Measurements from ENCODE around the gene TMEM25. TPM values are rescaled to one million over a fixed set of nuclear protein-coding genes. Genes with fewer than 3 reads are reported as not detected.

TMEM25 gene
- total RNA-seq, 1 experiment from 2014 or later = 0.79 TPM

- ChIA-PET POLR2A (no interaction called here), CTCF (interaction anchor here (0.7 kb wide), 1 partner anchor 12 kb away, joined by 3 read pairs; no protein-coding TSS in a partner anchor)
- Mint-ChIP-seq H3K27ac (ENCODE audit: low read depth, unreplicated experiment) (no peak overlapping the region), H3K27me3 (ENCODE audit: insufficient read depth, unreplicated experiment) (no peaks in the 10 kb centered on the region), H3K4me3 (ENCODE audit: unreplicated experiment) (no peak overlapping the region), H3K4me1 (ENCODE audit: insufficient read depth, unreplicated experiment) (no peaks in the 10 kb centered on the region), H3K9me3 (ENCODE audit: unreplicated experiment) (no peaks in the 10 kb centered on the region), H3K36me3 (ENCODE audit: insufficient read depth, unreplicated experiment) (peaks cover 75% of the 10 kb centered on the region)
- TF ChIP-seq CTCF (IDR thresholded peaks at IDR 0.05; ENCODE audit: unreplicated experiment) = peak; percentile 30
- intact Hi-C loops (cut with micrococcal nuclease) = no loop called here
- BruUV-seq (replicated peaks) = no TSS peak
- peak; percentile 29 for DNase-seq (ENCODE audit: unreplicated experiment)
These were observed 8.4 kb upstream of the TMEM25 start for GRCh38 chr11:118522571-118523072.

- Mint-ChIP-seq H3K9me3 (ENCODE audit: unreplicated experiment) (no peaks in the 10 kb centered on the region), H3K27ac (ENCODE audit: low read depth, unreplicated experiment) (no peak overlapping the region), H3K36me3 (ENCODE audit: insufficient read depth, unreplicated experiment) (peaks cover 69% of the 10 kb centered on the region), H3K27me3 (ENCODE audit: insufficient read depth, unreplicated experiment) (no peaks in the 10 kb centered on the region), H3K4me3 (ENCODE audit: unreplicated experiment) (no peak overlapping the region), H3K4me1 (ENCODE audit: insufficient read depth, unreplicated experiment) (no peaks in the 10 kb centered on the region)
- no peak for DNase-seq (ENCODE audit: unreplicated experiment)
- intact Hi-C loops (cut with micrococcal nuclease) = no loop called here
- no TSS peak for BruUV-seq (replicated peaks)
- TF ChIP-seq CTCF (IDR thresholded peaks at IDR 0.05; ENCODE audit: unreplicated experiment) = no peak
- ChIA-PET CTCF (interaction anchor here (0.7 to 1.0 kb wide), 3 partner anchors 14 to 353 kb away, joined by 4 read pairs; no protein-coding TSS in a partner anchor), POLR2A (no interaction called here)
These were observed 6.6 kb upstream of the TMEM25 start for GRCh38 chr11:118524356-118524755.

GRCh38 chr11:118524757-118525470 lies 6.1 kb upstream of the TMEM25 start:
- Mint-ChIP-seq H3K4me3 (ENCODE audit: unreplicated experiment) (no peak overlapping the region), H3K4me1 (ENCODE audit: insufficient read depth, unreplicated experiment) (no peaks in the 10 kb centered on the region), H3K9me3 (ENCODE audit: unreplicated experiment) (no peaks in the 10 kb centered on the region), H3K27me3 (ENCODE audit: insufficient read depth, unreplicated experiment) (no peaks in the 10 kb centered on the region), H3K27ac (ENCODE audit: low read depth, unreplicated experiment) (no peak overlapping the region), H3K36me3 (ENCODE audit: insufficient read depth, unreplicated experiment) (peaks cover 64% of the 10 kb centered on the region)
- ChIA-PET CTCF (interaction anchor here (0.7 to 1.0 kb wide), 3 partner anchors 14 to 354 kb away, joined by 4 read pairs; no protein-coding TSS in a partner anchor), POLR2A (no interaction called here)
- intact Hi-C loops (cut with micrococcal nuclease) = no loop called here
- no TSS peak for BruUV-seq (replicated peaks)
- DNase-seq (ENCODE audit: unreplicated experiment) = no peak
- no peak for TF ChIP-seq CTCF (IDR thresholded peaks at IDR 0.05; ENCODE audit: unreplicated experiment)

- H3K27me3 Mint-ChIP-seq (ENCODE audit: insufficient read depth, unreplicated experiment) = no peaks in the 10 kb centered on the region
- no peak for TF ChIP-seq CTCF (IDR thresholded peaks at IDR 0.05; ENCODE audit: unreplicated experiment)
- BruUV-seq (replicated peaks) = no TSS peak
- H3K4me1 Mint-ChIP-seq (ENCODE audit: insufficient read depth, unreplicated experiment) = no peaks in the 10 kb centered on the region
- no peaks in the 10 kb centered on the region for H3K9me3 Mint-ChIP-seq (ENCODE audit: unreplicated experiment)
- H3K27ac Mint-ChIP-seq (ENCODE audit: low read depth, unreplicated experiment) = no peak overlapping the region
- no peak overlapping the region for H3K4me3 Mint-ChIP-seq (ENCODE audit: unreplicated experiment)
- DNase-seq (ENCODE audit: unreplicated experiment) = no peak
- POLR2A ChIA-PET = interaction anchor here (0.7 kb wide), 1 partner anchor 12 kb away, joined by 3 read pairs; no protein-coding TSS in a partner anchor
- peaks cover 46% of the 10 kb centered on the region for H3K36me3 Mint-ChIP-seq (ENCODE audit: insufficient read depth, unreplicated experiment)
- intact Hi-C loops (cut with micrococcal nuclease) = no loop called here
- CTCF ChIA-PET = interaction anchor here (0.5 to 1.0 kb wide), 3 partner anchors 11 to 35 kb away, joined by 3 read pairs; no protein-coding TSS in a partner anchor
These were observed 4.3 kb upstream of the TMEM25 start for GRCh38 chr11:118526688-118527087.

Measured in MCF 10A (cell line).